GM18498 (cell line): ENCODE results near the gene UVRAG.
"Not testable (repeated sequence)": the region's sequence is repeated elsewhere in the genome, so short reads cannot be mapped to it uniquely, and the experiment has no call there.

Experiments
- ATAC-seq: cut with Tn5 transposase; IDR thresholded peaks from one replicate; pipeline ENCODE4 v1.9.1; 2021; ENCODE audit warnings: mild to moderate bottlenecking, moderate library complexity; ENCODE audit not compliant: unreplicated experiment

UVRAG gene

DNA sequence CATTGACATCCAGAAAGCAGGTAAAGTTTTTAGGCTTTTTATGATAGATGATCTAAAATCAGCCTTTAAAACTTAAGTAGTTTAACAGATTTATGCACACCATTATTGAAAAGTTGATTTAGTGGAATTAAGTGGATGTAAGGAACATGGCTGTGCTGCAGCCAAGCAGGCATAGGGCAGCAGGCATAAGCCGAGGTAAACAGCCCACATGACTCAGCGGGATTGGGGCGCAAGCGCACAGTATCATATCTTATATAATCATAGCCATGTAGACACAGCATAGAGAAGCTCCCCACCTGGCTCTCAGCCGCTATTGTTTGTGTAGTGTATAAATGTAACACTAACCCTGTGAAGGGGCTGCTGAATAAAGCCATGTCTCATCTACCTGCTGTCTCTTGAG, 233.8 kb downstream of the UVRAG start:
- ATAC-seq = no peak

DNA sequence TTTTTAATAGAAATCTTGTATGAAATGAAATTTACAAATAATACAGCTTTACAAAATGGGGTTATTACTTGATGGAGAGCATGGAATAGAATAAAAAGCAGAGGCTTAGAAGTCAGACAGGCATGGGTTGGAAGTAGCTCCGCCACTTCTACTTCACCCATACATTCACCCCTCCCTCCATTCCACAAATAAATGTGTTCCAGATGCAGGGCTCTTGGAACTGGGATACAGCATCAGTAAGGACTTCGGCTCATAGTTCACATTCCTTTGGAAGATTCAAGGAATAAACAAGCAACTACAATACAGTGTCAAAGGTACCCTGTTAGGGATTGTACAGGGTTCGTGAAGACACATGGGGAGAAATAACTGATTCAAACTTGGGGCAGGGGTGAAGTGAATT, 234.5 kb downstream of the UVRAG start:
- no peak for ATAC-seq

DNA sequence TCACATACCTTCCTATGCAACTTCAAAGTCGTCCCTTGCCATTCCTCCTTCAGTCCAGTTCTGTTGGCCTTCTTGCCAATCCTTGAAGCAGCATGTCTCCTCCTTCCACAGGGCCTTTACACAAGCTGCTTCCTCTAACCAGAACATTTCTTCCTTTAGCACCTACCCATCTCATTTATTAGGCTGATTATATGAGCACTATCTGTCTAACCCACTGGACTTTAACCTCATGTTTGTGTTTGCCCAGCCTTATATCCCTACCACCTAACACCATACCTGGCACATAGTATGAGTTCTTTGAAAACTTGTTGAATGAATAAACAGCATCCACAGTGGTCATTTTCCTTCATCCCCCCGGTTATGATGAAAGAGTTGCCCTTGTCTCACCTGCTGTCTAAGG, 236.9 kb downstream of the UVRAG start:
- no peak for ATAC-seq

DNA sequence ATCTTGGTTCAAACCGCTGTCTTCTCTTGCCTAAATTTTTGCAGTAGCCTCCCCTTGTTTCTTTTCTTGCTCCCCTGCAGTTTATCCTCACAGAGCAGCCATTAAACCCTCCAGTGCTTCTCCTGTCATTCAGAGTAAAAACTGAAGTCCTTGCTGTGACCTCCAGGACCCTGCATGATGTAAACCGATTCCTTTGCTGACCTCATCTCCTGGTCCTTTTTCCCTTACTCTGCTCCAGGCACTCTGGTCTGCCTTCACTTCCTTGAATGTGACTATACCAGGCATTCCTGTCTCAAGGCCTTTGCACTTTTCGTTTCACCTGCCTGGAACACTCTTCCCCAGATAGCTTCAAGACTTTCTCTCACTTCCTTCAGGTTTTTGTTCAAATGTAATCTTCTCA, 239.3 kb downstream of the UVRAG start:
- no peak for ATAC-seq

DNA sequence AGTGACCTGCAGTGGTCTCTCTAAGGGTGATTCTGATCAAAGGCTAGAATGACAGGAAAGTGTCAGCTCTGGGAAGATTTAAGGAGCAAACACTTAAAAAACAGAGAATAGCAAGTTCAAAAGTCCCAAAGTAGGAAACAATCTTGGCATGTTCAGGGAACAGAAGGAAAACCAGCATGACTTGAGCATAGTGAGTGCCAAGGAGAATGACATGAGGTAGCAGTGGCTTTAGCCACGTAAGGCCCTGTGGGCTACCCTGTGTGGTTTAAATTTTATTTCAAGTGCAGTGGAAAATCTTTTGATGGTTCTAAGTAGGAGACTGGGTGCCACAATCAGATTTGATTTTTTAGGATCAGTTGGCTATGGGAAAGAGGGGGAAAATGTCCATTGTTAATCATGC, 241.9 kb downstream of the UVRAG start:
- ATAC-seq = no peak

DNA sequence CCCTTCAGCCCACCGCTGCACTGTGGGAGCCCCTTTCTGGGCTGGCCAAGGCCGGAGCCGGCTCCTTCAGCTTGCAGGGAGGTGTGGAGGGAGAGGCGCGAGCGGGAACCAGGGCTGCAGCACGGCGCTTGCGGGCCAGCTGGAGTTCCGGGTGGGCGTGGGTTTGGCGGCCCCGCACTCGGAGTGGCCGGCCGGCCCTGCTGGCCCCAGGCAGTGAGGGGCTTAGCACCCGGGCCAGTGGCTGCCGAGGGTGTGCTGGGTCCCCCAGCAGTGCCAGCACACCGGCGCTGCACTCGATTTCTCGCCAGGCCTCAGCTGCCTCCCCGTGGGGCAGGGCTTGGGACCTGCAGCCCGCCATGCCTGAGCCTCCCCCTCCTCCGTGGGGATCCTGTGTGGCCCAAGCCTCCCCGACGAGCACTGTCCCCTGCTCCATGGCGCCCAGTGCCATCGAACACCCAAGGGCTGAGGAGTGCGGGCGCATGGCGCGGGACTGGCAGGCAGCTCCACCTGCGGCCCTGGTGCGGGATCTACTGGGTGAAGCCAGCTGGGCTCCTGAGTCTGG, 245.5 kb downstream of the UVRAG start:
- ATAC-seq = not testable (repeated sequence)

DNA sequence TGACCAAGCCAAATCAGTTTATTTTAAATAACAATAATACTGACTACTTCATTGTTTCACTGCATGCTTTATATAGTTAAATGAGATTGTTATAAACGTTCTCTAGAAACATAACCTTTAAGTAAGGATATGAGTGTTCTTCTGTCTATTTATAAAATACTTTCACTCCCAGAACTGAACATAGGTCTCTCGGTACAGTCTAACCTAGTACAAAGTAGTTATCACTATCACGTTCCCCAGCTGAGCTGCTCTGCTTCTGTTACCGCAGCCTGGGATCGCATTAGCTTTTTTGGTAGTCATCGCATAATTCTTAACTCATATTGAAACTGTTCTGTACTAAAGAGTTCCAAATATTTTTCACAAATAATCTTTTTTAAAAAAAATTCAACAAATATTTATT, 247.7 kb downstream of the UVRAG start:
- peak; percentile 97 for ATAC-seq

DNA sequence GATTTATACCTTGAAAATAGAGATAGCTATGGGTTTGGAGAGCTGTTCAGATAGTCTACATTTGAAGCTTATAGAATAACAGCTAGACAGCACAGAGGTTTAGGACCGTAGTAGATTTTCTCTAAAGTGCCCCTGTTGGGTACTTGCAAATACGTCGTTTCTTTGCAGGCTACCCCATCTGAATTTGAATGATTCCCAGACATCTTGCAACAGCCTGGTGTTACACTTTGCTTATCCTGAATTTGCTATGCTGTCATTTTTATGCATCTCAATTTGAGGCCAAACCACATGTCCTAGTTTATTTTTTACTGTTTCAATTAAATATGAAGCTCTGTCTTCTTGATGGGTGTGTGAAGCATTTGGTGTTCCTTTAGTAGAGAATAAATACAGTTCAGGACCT, 249.2 kb downstream of the UVRAG start:
- no peak for ATAC-seq

DNA sequence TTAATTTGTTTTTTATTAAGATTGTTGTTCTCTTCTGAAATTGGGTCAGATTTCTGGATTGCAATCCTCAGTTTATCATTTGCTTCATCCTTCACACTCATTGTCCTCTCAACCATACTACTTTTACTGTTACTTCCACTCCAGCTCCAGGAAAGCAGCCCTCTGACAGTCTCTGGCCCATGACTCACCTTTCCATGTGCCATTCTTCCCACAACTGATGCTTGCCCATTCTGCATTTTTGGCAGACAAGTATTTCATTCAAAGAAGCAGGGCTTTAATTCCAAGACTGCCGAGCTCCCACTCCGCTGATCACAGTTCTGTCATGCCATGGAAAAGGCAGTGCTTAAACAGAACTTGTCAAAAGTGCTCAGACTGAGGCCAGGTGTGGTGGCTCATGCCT, 252.1 kb downstream of the UVRAG start:
- no peak for ATAC-seq

DNA sequence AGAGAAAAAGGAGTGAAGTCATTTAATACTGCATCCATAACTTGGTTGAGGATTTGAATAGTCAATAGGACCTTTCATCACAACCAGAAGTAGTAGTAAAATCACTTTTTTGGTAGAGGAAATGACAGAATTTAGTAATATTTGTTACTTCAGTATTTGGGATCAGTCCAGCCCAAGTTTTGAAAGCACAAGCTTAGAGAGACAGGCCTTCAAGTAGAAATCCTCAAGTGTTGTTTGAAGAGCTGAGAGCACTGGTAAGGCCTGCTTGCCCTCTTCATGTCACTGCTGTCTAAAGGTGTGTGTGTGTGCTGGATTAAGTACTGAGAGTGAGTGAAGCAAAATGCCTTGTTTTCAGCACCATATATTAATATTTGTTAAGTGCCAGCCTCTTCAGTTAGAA, 254.0 kb downstream of the UVRAG start:
- ATAC-seq = no peak

DNA sequence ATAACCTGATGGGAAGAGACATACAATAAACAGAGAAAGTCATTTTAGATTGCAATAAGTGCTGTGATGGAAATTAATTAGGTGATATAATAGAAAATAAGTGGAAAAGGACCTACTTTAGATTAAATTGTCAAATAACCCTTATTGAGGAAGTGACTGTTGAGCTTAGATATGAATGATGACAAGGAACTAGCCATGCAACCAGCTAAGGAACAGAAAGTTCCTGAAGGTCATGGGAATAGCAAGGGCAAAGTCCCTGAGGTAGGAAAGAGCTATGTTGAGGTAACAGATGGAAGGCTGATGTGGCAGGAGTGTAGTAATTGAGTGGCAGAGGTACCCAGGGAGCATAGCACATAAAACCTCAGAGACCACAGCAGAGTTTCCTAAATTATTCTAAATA, 256.1 kb downstream of the UVRAG start:
- no peak for ATAC-seq

DNA sequence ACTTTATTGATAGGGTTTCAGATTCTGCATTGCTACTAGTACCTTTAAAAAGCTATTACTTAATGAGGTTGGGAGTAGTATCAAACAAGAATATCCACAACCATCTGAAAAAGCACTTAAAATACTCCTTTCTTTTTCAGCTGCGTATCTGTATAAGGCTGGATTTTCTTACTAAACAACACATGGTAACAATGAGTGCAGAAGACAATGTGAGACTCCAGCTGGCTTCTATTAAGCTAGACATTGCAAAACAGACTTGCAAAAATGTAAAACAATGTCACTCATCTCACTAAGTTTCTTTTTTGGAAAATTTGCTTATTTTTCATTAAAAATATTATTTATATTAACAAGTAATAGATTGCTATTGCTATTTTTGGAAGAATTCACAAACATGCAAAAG, 258.7 kb downstream of the UVRAG start:
- ATAC-seq = no peak

DNA sequence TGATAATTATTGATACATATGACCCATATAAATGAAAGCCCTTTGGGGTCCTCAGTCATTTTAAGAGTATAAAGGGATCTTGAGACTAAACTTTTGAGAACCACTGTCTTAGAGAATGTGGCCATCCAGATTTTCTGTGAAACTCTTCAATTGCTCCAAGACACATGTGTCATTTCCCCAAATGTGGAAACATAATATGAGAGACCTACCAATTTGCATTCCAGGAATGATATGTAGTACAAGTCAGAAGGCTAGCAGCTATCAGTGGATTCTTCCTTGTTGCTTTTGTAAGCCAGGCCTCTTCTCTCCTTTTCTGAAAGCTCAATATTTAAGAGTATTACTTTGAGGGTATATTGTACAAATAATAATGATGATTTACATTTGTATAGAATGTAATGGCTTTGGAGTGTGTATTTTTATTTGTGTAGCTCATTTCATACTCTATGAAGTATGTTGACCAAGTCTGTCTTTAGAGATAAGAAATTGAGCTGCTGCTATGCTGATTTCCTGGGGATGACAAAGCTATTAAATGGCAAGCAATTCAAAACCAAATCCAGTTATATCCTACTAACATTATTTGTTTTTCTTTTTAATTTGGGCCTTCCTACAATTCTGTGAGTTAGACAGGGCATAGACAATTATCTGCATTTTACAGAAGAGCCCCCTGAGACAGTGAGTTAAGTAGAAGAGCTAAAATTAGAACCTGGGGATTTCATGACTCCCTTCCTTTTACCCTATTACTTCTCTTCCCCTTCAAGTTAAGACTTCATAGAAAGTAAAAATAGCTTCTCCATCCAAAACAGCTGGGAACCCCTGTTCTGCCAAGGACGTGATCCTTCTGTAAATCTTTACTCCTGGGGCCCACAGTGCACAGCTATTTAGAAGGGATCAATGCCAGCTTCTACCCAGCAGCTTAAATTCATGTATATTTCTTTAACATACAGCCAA, 259.4 kb downstream of the UVRAG start:
- no peak for ATAC-seq

DNA sequence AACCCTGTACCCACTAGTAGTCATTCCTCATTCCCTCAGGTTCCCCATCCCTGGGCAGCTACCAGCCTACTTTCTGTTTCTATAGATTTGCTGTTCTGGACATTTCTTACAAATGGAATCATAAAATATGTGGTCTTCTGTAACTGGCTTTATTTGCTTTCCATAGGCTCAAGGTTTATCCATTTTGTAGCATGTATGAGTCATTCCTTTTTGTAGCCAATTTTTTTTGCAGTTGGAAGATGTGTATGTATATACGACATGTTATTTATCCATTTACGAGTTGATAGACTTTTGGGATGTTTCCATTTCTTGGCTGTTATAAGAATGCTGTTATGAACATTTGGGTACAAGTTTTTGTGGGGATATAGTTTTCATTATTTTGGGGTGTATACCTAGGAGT, 260.7 kb downstream of the UVRAG start:
- no peak for ATAC-seq

DNA sequence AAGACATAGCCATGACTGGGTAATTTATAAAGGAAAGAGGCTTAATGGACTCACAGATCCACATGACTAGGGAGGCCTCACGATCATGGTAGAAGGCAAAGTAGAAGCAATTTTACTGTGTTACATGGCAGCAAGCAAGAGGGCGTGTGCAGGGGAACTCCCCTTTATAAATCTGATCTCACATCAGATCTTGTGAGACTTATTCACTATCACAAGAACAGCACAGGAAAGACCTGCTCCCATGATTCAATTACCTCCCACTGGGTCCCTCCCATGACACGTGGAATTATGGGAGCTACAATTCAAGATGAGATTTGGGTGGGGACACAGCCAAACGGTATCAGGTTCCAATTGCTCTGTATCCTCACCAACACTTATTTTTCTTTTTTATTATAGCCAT, 261.2 kb downstream of the UVRAG start:
- not testable (repeated sequence) for ATAC-seq

DNA sequence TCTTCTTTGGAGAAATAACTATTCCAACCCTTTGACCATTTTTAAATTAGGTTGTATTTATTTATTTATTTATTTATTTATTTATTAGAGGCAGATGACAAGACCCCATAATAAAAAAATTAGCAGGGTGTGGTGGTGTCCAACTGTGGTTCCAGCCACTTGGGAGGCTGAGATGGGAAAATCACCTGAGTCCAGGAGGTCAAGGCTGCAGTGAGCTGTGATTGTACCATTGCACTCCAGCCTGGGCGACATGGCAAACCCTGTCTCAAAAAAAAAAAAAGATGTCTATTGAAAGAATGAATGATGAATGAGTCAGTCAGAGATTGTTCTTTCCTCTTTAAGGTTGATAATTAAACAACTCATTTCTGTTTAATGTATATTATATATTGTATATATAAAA, 261.7 kb downstream of the UVRAG start:
- no peak for ATAC-seq

DNA sequence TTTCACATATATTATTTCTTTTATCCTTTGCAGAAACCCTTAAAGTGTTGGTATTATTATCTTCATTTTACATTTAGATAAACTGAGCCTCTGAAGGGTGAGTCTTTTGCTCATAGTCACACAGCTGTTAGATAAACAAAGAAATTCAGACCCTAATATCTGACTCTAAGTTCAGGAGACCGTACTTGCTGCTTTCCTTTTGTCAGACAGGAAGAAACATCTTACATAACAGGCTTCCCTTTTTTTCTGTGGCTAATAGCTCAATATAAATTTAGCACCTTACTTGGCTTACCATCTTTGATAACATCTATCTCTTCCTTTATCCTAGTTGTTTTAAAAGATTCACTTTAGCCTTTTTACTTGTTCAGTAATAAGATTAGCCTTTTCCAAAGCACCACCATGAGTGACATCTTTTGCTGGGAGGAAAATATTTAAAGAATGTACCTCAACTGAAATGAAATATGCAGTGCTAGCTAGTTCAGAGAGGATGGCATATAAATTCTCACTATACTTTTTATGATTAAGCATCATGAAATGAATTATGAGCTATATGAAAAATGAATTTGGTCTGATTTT, 262.7 kb downstream of the UVRAG start:
- ATAC-seq = no peak

DNA sequence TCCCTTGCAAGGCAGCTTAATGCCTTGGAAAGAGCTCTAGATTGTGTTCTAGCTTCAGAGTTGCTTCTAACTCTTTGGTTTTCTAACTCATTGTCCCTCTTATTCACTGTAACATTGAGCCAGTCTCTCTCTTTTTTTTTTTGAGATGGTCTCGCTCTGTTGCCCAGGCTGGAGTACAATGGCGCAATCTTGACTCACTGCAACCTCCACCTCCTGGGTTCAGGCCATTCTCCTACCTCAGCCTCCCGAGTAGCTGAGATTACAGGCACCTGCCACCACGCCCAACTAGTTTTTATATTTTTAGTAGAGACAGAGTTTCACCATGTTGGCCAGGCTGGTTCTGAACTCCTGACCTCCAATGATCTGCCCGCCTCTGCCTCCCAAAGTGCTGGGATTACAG, 266.1 kb downstream of the UVRAG start:
- not testable (repeated sequence) for ATAC-seq

DNA sequence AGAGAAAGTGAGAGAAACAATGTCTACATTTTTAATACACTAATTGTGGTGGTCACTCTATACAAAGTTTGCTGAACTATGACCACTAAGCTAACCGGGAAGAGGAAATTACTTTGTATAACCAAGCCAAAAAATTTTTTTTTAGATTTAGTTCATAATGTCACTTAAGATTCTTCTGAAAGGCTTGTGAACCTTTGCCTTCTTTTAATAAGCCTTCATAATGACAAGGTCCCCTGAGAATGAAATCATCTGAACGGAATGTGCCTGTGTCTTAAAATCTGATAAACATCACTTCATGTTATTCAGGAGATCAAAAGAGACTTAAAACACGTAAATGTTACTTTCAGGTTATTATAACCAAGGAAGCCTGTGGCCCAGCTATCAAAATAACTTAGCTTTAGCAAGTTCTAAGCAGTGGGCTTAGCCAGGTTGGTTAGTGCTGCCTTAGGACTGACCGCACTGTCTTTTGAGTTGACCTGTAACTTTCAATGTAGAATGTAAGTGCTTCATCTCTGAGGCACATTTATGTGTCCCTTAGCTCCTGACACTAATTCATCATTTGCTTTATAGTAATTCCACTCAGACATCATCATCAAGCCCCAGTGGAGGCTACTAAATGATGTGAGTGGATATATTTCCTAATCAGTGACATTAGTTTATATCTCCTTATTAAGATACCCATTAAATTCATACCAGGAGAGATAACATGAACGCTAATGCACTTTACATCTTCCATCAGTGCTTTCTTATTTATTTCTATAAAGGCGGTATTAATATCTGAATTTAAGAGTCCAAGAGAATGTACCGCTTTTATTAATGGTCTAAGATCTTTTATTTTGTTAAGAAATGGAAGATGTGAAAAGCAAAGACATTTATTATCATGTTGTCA, 268.8 kb downstream of the UVRAG start:
- no peak for ATAC-seq

DNA sequence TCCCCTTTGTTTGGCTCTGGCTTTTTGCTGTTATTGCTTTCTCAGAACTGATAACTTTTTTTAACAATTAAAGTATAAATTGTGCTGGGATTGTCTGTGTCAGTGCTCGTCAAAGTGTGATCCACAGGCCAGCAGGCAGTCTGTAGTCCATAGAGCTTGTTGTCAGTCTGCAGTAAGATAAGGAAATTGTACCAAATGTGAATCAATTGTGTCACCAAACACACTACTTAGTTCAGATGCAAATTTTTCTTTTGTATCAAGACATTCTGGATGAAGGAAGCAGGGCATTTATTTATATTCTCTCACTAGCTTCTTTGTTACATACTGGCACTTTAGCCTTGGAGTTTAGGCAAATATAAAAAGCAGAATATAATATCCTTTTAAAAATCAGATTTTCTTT, 270.3 kb downstream of the UVRAG start:
- no peak for ATAC-seq
